GM12878 (cell line): ENCODE results near the gene MLEC. TPM values are rescaled to one million over a fixed set of nuclear protein-coding genes. Genes with fewer than 3 reads are reported as not detected.

ENCODE experiments used
- ATAC-seq: fragments of 200-7000 bp; cut with Tn5 transposase; 3 replicates; pipeline ENCODE4 v1.9.1; 2020; ENCODE audit warnings: mild to moderate bottlenecking, moderate library complexity
- BruUV-seq: library from RNA; stranded (reverse); fragments of 400-500 nt; replicated peaks from 2 replicates; lab custom pipeline; 2021; lab: Mats Ljungman, UMichigan
- CTCF ChIA-PET: fragments of 300-600 bp; sonication (Branson Sonifier 250); formaldehyde crosslinking; extraction: SDS; loops from one replicate; lab custom pipeline; 2021; ENCODE audit warnings: inconsistent platforms; lab: Yijun Ruan, JAX
- POLR2A ChIA-PET: fragments of 350-600 bp; formaldehyde crosslinking; extraction: SDS; loops from one replicate; lab custom pipeline; 2021; ENCODE audit warnings: inconsistent platforms; lab: Charles Lee
- RAD21 ChIA-PET: fragments of 300-600 bp; sonication (Branson Sonifier 250); formaldehyde crosslinking; loops from one replicate; lab custom pipeline; 2023; ENCODE audit warnings: antibody characterized with exemption; ENCODE audit not compliant: unreplicated experiment; lab: Charles Lee
- SMC1A ChIA-PET: fragments of 300-600 bp; sonication (Branson Sonifier 250); formaldehyde crosslinking; loops from one replicate; lab custom pipeline; 2023; ENCODE audit not compliant: unreplicated experiment, uncharacterized antibody; lab: Charles Lee
- DNase-seq: peaks from one replicate; pipeline ENCODE4 v3.0.0-alpha.2; 2011; ENCODE audit warnings: low read depth, low spot score
- FAIRE-seq: peaks from 3 replicates; lab custom pipeline; 2011; peaks lifted over from hg19 to GRCh38; lab: Jason Lieb, UNC
- H2AFZ ChIP-seq: 2 replicates; pipeline ENCODE4 v1.6.0; 2011; ENCODE audit warnings: low read depth, low read length, control low read depth; ENCODE audit not compliant: control insufficient read depth
- H3K27ac ChIP-seq: 2 replicates; pipeline ENCODE4 v1.5.1; 2011; ENCODE audit warnings: control low read depth; ENCODE audit not compliant: control insufficient read depth, insufficient read depth
- H3K27me3 ChIP-seq, 2 experiments: replicated peaks in 1 of 2; 2 replicates each; pipeline versions ENCODE4 v1.6.0 to v1.6.1; 2011; ENCODE audit warnings: low read length in 1 of 2; ENCODE audit not compliant: control insufficient read depth in 2 of 2, insufficient read depth in 2 of 2
- H3K36me3 ChIP-seq, 2 experiments: 2 replicates each; pipeline ENCODE4 v1.5.1; 2011; ENCODE audit warnings: low read length in 1 of 2; ENCODE audit not compliant: control insufficient read depth in 2 of 2, insufficient read depth in 2 of 2
- H3K4me1 ChIP-seq: 2 replicates; pipeline ENCODE4 v1.6.1; 2011; ENCODE audit warnings: mild to moderate bottlenecking, low read length, moderate library complexity, mixed read lengths; ENCODE audit not compliant: control insufficient read depth, insufficient read depth
- H3K4me2 ChIP-seq: 2 replicates; pipeline ENCODE4 v1.6.0; 2011; ENCODE audit warnings: control low read depth; ENCODE audit not compliant: control insufficient read depth, insufficient read depth
- H3K4me3 ChIP-seq: fragments of 200-600 bp; sonication (generic); 2 replicates; pipeline ENCODE4 v1.5.1; 2016
- H3K79me2 ChIP-seq: 2 replicates; pipeline ENCODE4 v1.6.0; 2011; ENCODE audit warnings: low read length; ENCODE audit not compliant: control insufficient read depth, insufficient read depth
- H3K9ac ChIP-seq: 2 replicates; pipeline ENCODE4 v1.8.0; 2011; ENCODE audit warnings: low read length, control low read depth, mixed read lengths; ENCODE audit not compliant: control insufficient read depth, insufficient read depth
- H3K9me3 ChIP-seq: replicated peaks from 3 replicates; pipeline ENCODE4 v1.5.1; 2011; ENCODE audit warnings: mild to moderate bottlenecking, low read length; ENCODE audit not compliant: control insufficient read depth, insufficient read depth
- H4K20me1 ChIP-seq: 2 replicates; pipeline ENCODE4 v1.6.0; 2011; ENCODE audit not compliant: control insufficient read depth, insufficient read depth
- CUX1 ChIP-seq: IDR thresholded peaks from 2 replicates; pipeline ENCODE4 v1.6.1; 2012; ENCODE audit warnings: improper control_type of control experiment, low read depth, low read length; ENCODE audit not compliant: insufficient replicate concordance
- E2F8 ChIP-seq: fragments of 450-650 bp; IDR thresholded peaks from 2 replicates; pipeline ENCODE4 v1.6.1; 2018; ENCODE audit warnings: mild to moderate bottlenecking, low read depth, moderate library complexity; ENCODE audit not compliant: partially characterized antibody
- EED ChIP-seq: sonication (generic); IDR thresholded peaks from 2 replicates; pipeline ENCODE4 v1.6.1; 2016; ENCODE audit warnings: antibody characterized with exemption, low read depth
- HDAC2 ChIP-seq: fragments of 200-600 bp; sonication (generic); IDR thresholded peaks from 2 replicates; pipeline ENCODE4 v1.6.1; 2017
- NFYB ChIP-seq: IDR thresholded peaks from 2 replicates; pipeline ENCODE4 v1.6.1; 2011; ENCODE audit warnings: low read depth, mild to moderate bottlenecking, low read length, improper control_type of control experiment, moderate library complexity; ENCODE audit not compliant: insufficient read depth
- PAX8 ChIP-seq: fragments of 450-650 bp; IDR thresholded peaks from 2 replicates; pipeline ENCODE4 v1.6.1; 2017; ENCODE audit warnings: mild to moderate bottlenecking, moderate library complexity
- POLR2AphosphoS2 ChIP-seq: IDR thresholded peaks from 2 replicates; pipeline ENCODE4 v1.6.1; 2011; ENCODE audit warnings: low read depth, mild to moderate bottlenecking, low read length, improper control_type of control experiment, moderate library complexity
- RAD21 ChIP-seq: IDR thresholded peaks from 2 replicates; pipeline ENCODE4 v1.6.1; 2011; ENCODE audit warnings: mild to moderate bottlenecking, low read depth, low read length, moderate library complexity; ENCODE audit not compliant: insufficient read depth
- USF2 ChIP-seq: IDR thresholded peaks from 2 replicates; pipeline ENCODE4 v1.6.1; 2011; ENCODE audit warnings: low read depth, low read length, improper control_type of control experiment, borderline replicate concordance
- WGBS: methylation state at CpG from one replicate; pipeline ENCODE4 v1.1.6; 2016; ENCODE audit warnings: low lambda C conversion rate; ENCODE audit not compliant: insufficient replicate concordance, insufficient coverage; ENCODE audit errors: missing lambda C conversion rate; 5-methylcytosine and 5-hydroxymethylcytosine counted together
- in situ Hi-C: fragments of 300-500 bp; cut with MboI; formaldehyde crosslinking; loops from 9 replicates; pipeline ENCODE4 v1.14.3; 2018; ENCODE audit warnings: mixed read lengths
- intact Hi-C: fragments of 100-400 bp; cut with micrococcal nuclease; formaldehyde crosslinking; loops from one replicate; pipeline ENCODE4 v1.14.2; 2022; ENCODE audit not compliant: unreplicated experiment
- polyA plus RNA-seq, 11 experiments: library from polyadenylated mRNA; depleted of rRNA in 4 of 11; unstranded in 6 of 11; stranded (reverse) in 5 of 11; fragments of >200 nt; fragmentation: Nextera tagmentation in 4 of 11; fragmentation: Illumina TruSeq in 1 of 11; extraction: Ambion mirVana in 4 of 11; extraction: Trizol in 1 of 11; gene quantifications; 1 replicate in 1 of 11; 2 replicates in 10 of 11; pipeline versions ENCODE4 v1.2.1 to v1.2.3, GENCODE V29; 2011 to 2016; ENCODE audit warnings: inconsistent platforms in 2 of 11, missing spikeins in 2 of 11, low read depth in 1 of 11
- total RNA-seq, 4 experiments: library from RNA; depleted of rRNA in 3 of 4; stranded (reverse); fragments of >200 nt in 3 of 4; fragmentation: Illumina TruSeq in 1 of 4; extraction: Trizol in 1 of 4; gene quantifications; 2 replicates each; pipeline versions ENCODE4 v1.2.1 to v1.2.3, GENCODE V29; 2013 to 2021

The MLEC gene
- total and polyA plus RNA-seq, 10 of the 15 experiments (the other 5 are each of a cell fraction or from before 2014, with no cell fraction given) = 26.7 to 172 (median 103) TPM

- FAIRE-seq (no peak), DNase-seq (no peak), ATAC-seq (peak; percentile 87)
- in situ Hi-C loops (no loop called here), intact Hi-C loops (no loop called here)
- Histone ChIP-seq H3K4me3 (peak within 1 kb of the TSS; percentile 49; the same call in 1 of the 2 replicates), H2AFZ (peak within 1 kb of the TSS; percentile 62), H3K79me2 (no peaks in the 10 kb centered on the region), H3K4me2 (peak within 1 kb of the TSS; percentile 97), H3K27me3 (peaks cover 6 to 8% of the 10 kb centered on the region in 2 experiments), H3K9ac (peak within 1 kb of the TSS; percentile 11; the same call in 1 of the 2 replicates), H4K20me1 (no peaks in the 10 kb centered on the region), H3K36me3 (no peaks in the 10 kb centered on the region), H3K27ac (no peak within 1 kb of the TSS), H3K9me3 (no peaks in the 10 kb centered on the region), H3K4me1 (no peaks in the 10 kb centered on the region)
- ChIA-PET RAD21 (interaction anchor here (1.3 kb wide), 1 partner anchor 332 kb away, joined by 5 read pairs; no protein-coding TSS in a partner anchor), POLR2A (interaction anchor here (0.6 kb wide), 1 partner anchor 438 kb away, joined by 3 read pairs; no protein-coding TSS in a partner anchor), CTCF (interaction anchor here (2.0 to 14.4 kb wide), 2 partner anchors 9 to 44 kb away, joined by 7 to 454 read pairs; partner anchors contain the start of gene MLEC), SMC1A (interaction anchor here (0.5 kb wide), 1 partner anchor 320 kb away, joined by 3 read pairs; no protein-coding TSS in a partner anchor)
- WGBS = 7% methylated on average over 47 of the region's 56 CpGs
- BruUV-seq = no TSS peak
- no peak for TF ChIP-seq USF2
- no peak for TF ChIP-seq NFYB
- TF ChIP-seq HDAC2 = no peak
- no peak for TF ChIP-seq CUX1
- 0 out of 2 replicates have a peak, but pooled peaks have one; percentile 36 for TF ChIP-seq RAD21
- no peak for TF ChIP-seq PAX8
- no peak for TF ChIP-seq EED
- TF ChIP-seq E2F8 = no peak
- TF ChIP-seq POLR2AphosphoS2 = no peak
Observed at GRCh38 chr12:120639771-120640721, 46.9 kb upstream of the MLEC start, which contains the start of gene CABP1. Gene CABP1, plus strand, starts transcription at chr12:120640626. Its CDS starts 60 bp downstream, at chr12:120640686.
